ENCODE results near the gene ANGPTL4.

ANGPTL4 gene

GRCh38 chr19:8319807-8320520 is 44.0 kb upstream of the ANGPTL4 start:
- Histone ChIP-seq H4K20me1 (ENCODE audit: insufficient read depth, low read length) (peaks cover 4% of the 10 kb centered on the region; the same call in 1 of the 2 replicates), H3F3A (ENCODE audit: insufficient read depth, low read length) (peaks cover 39% of the 10 kb centered on the region), H3K4me1 (ENCODE audit: low read length) (peaks cover 8% of the 10 kb centered on the region), H3K9me2 (replicated peaks; ENCODE audit: insufficient read depth, low read length) (no peaks in the 10 kb centered on the region), H3K27ac (ENCODE audit: low read length) (peak overlapping the region; percentile 51; the same call in 1 of the 2 replicates), H3K36me3 (replicated peaks; ENCODE audit: insufficient read depth, low read length) (peaks cover 11% of the 10 kb centered on the region), H3K4me3 (ENCODE audit: low read length) (peak overlapping the region; percentile 89), H3K27me3 (replicated peaks; ENCODE audit: insufficient read depth, low read length) (no peaks in the 10 kb centered on the region), H3K79me2 (ENCODE audit: low read length) (peaks cover 45% of the 10 kb centered on the region), H2AFZ (ENCODE audit: low read length) (peak overlapping the region; percentile 60; the same call in 1 of the 2 replicates), H3K9ac (ENCODE audit: low read length) (peak overlapping the region; percentile 83; the same call in 1 of the 2 replicates), H3K4me2 (ENCODE audit: low read depth, low read length) (peak overlapping the region; percentile 85), H3K9me3 (replicated peaks; ENCODE audit: insufficient read depth, low read length) (no peaks in the 10 kb centered on the region)
- no peak for DNase-seq
- TF ChIP-seq CTCF (IDR thresholded peaks at IDR 0.05; ENCODE audit: low read length) (no peak), EZH2phosphoT487 (IDR thresholded peaks at IDR 0.05; ENCODE audit: low read length) (no peak), EZH2 (optimal IDR thresholded peaks at IDR 0.05; ENCODE audit: low read depth, low read length) (no peak)

GRCh38 chr19:8320564-8321066 is 43.3 kb upstream of the ANGPTL4 start:
- Histone ChIP-seq H3K9ac (ENCODE audit: low read length) (peak overlapping the region; percentile 83), H3F3A (ENCODE audit: insufficient read depth, low read length) (peaks cover 39% of the 10 kb centered on the region), H3K27ac (ENCODE audit: low read length) (peak overlapping the region; percentile 51; the same call in 1 of the 2 replicates), H3K9me3 (replicated peaks; ENCODE audit: insufficient read depth, low read length) (no peaks in the 10 kb centered on the region), H3K4me1 (ENCODE audit: low read length) (peaks cover 8% of the 10 kb centered on the region), H3K4me3 (ENCODE audit: low read length) (peak overlapping the region; percentile 89), H3K4me2 (ENCODE audit: low read depth, low read length) (peak overlapping the region; percentile 85), H3K27me3 (replicated peaks; ENCODE audit: insufficient read depth, low read length) (no peaks in the 10 kb centered on the region), H3K9me2 (replicated peaks; ENCODE audit: insufficient read depth, low read length) (no peaks in the 10 kb centered on the region), H4K20me1 (ENCODE audit: insufficient read depth, low read length) (peaks cover 4% of the 10 kb centered on the region; the same call in 1 of the 2 replicates), H3K79me2 (ENCODE audit: low read length) (peaks cover 45% of the 10 kb centered on the region), H3K36me3 (replicated peaks; ENCODE audit: insufficient read depth, low read length) (peaks cover 11% of the 10 kb centered on the region), H2AFZ (ENCODE audit: low read length) (peak overlapping the region; percentile 60)
- no peak for TF ChIP-seq EZH2 (optimal IDR thresholded peaks at IDR 0.05; ENCODE audit: low read depth, low read length)
- TF ChIP-seq CTCF (IDR thresholded peaks at IDR 0.05; ENCODE audit: low read length): no peak
- TF ChIP-seq EZH2phosphoT487 (IDR thresholded peaks at IDR 0.05; ENCODE audit: low read length): no peak
- peak; percentile 45 for DNase-seq

- peaks cover 39% of the 10 kb centered on the region for H3F3A ChIP-seq (ENCODE audit: insufficient read depth, low read length)
- peak within 1 kb of the TSS; percentile 90 for H3K4me2 ChIP-seq (ENCODE audit: low read depth, low read length)
- peak; percentile 98 for DNase-seq
- H3K4me1 ChIP-seq (ENCODE audit: low read length): peaks cover 8% of the 10 kb centered on the region
- no peaks in the 10 kb centered on the region for H3K9me3 ChIP-seq (replicated peaks; ENCODE audit: insufficient read depth, low read length)
- H3K36me3 ChIP-seq (replicated peaks; ENCODE audit: insufficient read depth, low read length): peaks cover 11% of the 10 kb centered on the region
- TF ChIP-seq EZH2phosphoT487 (IDR thresholded peaks at IDR 0.05; ENCODE audit: low read length) (no peak), CTCF (IDR thresholded peaks at IDR 0.05; ENCODE audit: low read length) (peak; percentile 51), EZH2 (optimal IDR thresholded peaks at IDR 0.05; ENCODE audit: low read depth, low read length) (no peak)
- H3K27me3 ChIP-seq (replicated peaks; ENCODE audit: insufficient read depth, low read length): no peaks in the 10 kb centered on the region
- H3K9me2 ChIP-seq (replicated peaks; ENCODE audit: insufficient read depth, low read length): no peaks in the 10 kb centered on the region
- peaks cover 4% of the 10 kb centered on the region; the same call in 1 of the 2 replicates for H4K20me1 ChIP-seq (ENCODE audit: insufficient read depth, low read length)
- peak within 1 kb of the TSS; percentile 89 for H3K4me3 ChIP-seq (ENCODE audit: low read length)
- H3K9ac ChIP-seq (ENCODE audit: low read length): peak within 1 kb of the TSS; percentile 83
- peak within 1 kb of the TSS; percentile 60 for H2AFZ ChIP-seq (ENCODE audit: low read length)
- peak within 1 kb of the TSS; percentile 51; the same call in 1 of the 2 replicates for H3K27ac ChIP-seq (ENCODE audit: low read length)
- H3K79me2 ChIP-seq (ENCODE audit: low read length): peaks cover 45% of the 10 kb centered on the region
Observed at GRCh38 chr19:8321067-8321985, 42.6 kb upstream of the ANGPTL4 start, which contains the start of the genes NDUFA7 and RPS28. Gene NDUFA7 (minus strand): TSS chr19:8321375. CDS start chr19:8321358, 17 bp downstream. Gene RPS28 (plus strand): TSS chr19:8321496. CDS start chr19:8321531, 35 bp downstream.
